H1 (cell line): Measurements from ENCODE around the gene UBE2B.

Source experiments
- CBX5 ChIP-seq: fragments of 300-800, 300-1000 bp; sonication (generic); IDR thresholded peaks from 2 replicates; pipeline ENCODE4 v1.7.1; 2016; ENCODE audit warnings: antibody characterized with exemption, low read length, low read depth
- CHD1 ChIP-seq: IDR thresholded peaks from 2 replicates; pipeline ENCODE4 v1.6.1; 2012; ENCODE audit warnings: low read depth, low read length, improper control_type of control experiment
- EZH2 ChIP-seq: fragments of 200-600 bp; sonication (generic); IDR thresholded peaks from 2 replicates; pipeline ENCODE4 v1.7.1; 2012; ENCODE audit warnings: low read depth, mild to moderate bottlenecking, moderate library complexity, low read length, inconsistent platforms; ENCODE audit not compliant: severe bottlenecking
- NRF1 ChIP-seq: IDR thresholded peaks from 2 replicates; pipeline ENCODE4 v1.6.1; 2011; ENCODE audit warnings: mild to moderate bottlenecking, low read depth, low read length, improper control_type of control experiment
- PHF8 ChIP-seq: fragments of 200-600 bp; sonication (generic); conservative IDR thresholded peaks from 2 replicates; pipeline ENCODE4 v1.7.1; 2012; ENCODE audit warnings: low read depth, mild to moderate bottlenecking, inconsistent platforms, low read length, moderate library complexity
- POLR2A ChIP-seq, 2 experiments: IDR thresholded peaks; 1 replicate in 1 of 2; 2 replicates in 1 of 2; pipeline ENCODE4 v1.6.1; 2011; ENCODE audit warnings: low read depth in 2 of 2, low read length in 2 of 2, mild to moderate bottlenecking in 2 of 2; ENCODE audit errors: control extremely low read depth in 1 of 2
- POLR2AphosphoS5 ChIP-seq: IDR thresholded peaks from 2 replicates; pipeline ENCODE4 v1.6.1; 2011; ENCODE audit warnings: low read depth, low read length
- RAD21 ChIP-seq, 2 experiments: IDR thresholded peaks in 1 of 2; conservative IDR thresholded peaks in 1 of 2; 2 replicates each; pipeline ENCODE4 v1.6.1; 2011; ENCODE audit warnings: low read depth in 2 of 2, low read length in 2 of 2, improper control_type of control experiment in 1 of 2, inconsistent platforms in 1 of 2, mild to moderate bottlenecking in 1 of 2, moderate library complexity in 1 of 2
- RFX5 ChIP-seq: IDR thresholded peaks from 2 replicates; pipeline ENCODE4 v1.6.1; 2011; ENCODE audit warnings: low read depth, low read length, improper control_type of control experiment, borderline replicate concordance
- SUZ12 ChIP-seq: fragments of 200-600 bp; sonication (generic); IDR thresholded peaks from 2 replicates; pipeline ENCODE4 v1.6.1; 2012; ENCODE audit warnings: mild to moderate bottlenecking, inconsistent platforms, low read length, moderate library complexity, mixed read lengths
- TAF1 ChIP-seq: IDR thresholded peaks from 2 replicates; pipeline ENCODE4 v1.6.1; 2011; ENCODE audit warnings: mild to moderate bottlenecking, low read depth, low read length
- ZNF274 ChIP-seq: IDR thresholded peaks from 2 replicates; pipeline ENCODE4 v1.7.0; 2012; ENCODE audit warnings: low read length, borderline replicate concordance; ENCODE audit errors: extremely low read depth
- TF ChIP-seq, protein P1 (sequence below), 3 experiments: IDR thresholded peaks; 1 replicate in 2 of 3; 2 replicates in 1 of 3; pipeline versions ENCODE4 v1.5.1 to v1.6.1; 2011; ENCODE audit warnings: low read length in 3 of 3, mild to moderate bottlenecking in 3 of 3, inconsistent platforms in 2 of 3, low read depth in 1 of 3, moderate library complexity in 1 of 3; ENCODE audit not compliant: insufficient read depth in 1 of 3; ENCODE audit errors: control extremely low read depth in 1 of 3

DNA sequence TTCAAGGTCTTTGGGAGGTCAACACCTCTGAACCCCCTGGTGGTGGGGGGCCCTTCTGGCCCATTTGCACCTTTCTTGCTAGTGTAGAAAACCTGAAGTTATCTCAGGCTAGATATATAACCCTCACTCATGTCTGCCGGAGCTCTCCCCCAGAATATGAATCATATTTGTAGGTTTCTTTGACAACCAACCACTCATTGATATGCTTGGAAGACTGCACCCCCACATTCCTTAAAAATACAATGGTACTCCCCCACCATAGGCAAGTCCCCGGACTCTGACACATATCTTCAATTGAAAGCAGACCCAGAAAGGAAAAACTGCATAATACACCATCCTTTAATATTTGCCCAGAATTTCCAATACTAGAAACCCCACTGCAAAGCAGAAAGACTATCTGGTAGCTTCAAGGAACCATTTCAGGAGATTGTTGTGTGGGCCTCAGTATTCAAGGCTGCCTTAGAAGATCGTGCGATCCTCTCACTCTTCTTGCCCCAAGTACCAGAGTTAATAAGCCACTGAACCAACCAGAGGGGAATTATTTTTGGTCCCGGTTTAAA is 978 bp upstream of the UBE2B start:
- TF ChIP-seq, protein P1, sequence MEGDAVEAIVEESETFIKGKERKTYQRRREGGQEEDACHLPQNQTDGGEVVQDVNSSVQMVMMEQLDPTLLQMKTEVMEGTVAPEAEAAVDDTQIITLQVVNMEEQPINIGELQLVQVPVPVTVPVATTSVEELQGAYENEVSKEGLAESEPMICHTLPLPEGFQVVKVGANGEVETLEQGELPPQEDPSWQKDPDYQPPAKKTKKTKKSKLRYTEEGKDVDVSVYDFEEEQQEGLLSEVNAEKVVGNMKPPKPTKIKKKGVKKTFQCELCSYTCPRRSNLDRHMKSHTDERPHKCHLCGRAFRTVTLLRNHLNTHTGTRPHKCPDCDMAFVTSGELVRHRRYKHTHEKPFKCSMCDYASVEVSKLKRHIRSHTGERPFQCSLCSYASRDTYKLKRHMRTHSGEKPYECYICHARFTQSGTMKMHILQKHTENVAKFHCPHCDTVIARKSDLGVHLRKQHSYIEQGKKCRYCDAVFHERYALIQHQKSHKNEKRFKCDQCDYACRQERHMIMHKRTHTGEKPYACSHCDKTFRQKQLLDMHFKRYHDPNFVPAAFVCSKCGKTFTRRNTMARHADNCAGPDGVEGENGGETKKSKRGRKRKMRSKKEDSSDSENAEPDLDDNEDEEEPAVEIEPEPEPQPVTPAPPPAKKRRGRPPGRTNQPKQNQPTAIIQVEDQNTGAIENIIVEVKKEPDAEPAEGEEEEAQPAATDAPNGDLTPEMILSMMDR (IDR thresholded peaks at IDR 0.05; ENCODE audit: control extremely low read depth in 1 of 3, insufficient read depth in 1 of 3, low read depth in 1 of 3, low read length in 3 of 3) = no peak
- TF ChIP-seq RFX5 = no peak
- no peak for TF ChIP-seq CHD1
- TF ChIP-seq NRF1 = no peak
- TF ChIP-seq TAF1 = no peak
- no peak for TF ChIP-seq SUZ12
- no peak for TF ChIP-seq PHF8
- TF ChIP-seq ZNF274 = no peak
- no peak for TF ChIP-seq EZH2
- no peak for TF ChIP-seq RAD21 (IDR thresholded peaks at IDR 0.05 in 1 of 2, conservative IDR thresholded peaks at IDR 0.05 in 1 of 2; ENCODE audit: low read depth in 2 of 2, low read length in 2 of 2)
- TF ChIP-seq POLR2AphosphoS5 = no peak
- no peak; a peak in 1 of 3 replicates for TF ChIP-seq POLR2A (IDR thresholded peaks at IDR 0.05; ENCODE audit: control extremely low read depth in 1 of 2, low read depth in 2 of 2, low read length in 2 of 2)
- no peak for TF ChIP-seq CBX5
